GM21390 (cell line): ENCODE measurements around the gene MAGED1.
A peak's percentile ranks its signal among the peaks of the same experiment; 100 is the strongest.

Source experiments
- ATAC-seq: cut with Tn5 transposase; IDR thresholded peaks from one replicate; pipeline ENCODE4 v1.9.1; 2021; ENCODE audit not compliant: unreplicated experiment

The MAGED1 gene

GRCh38 chrX:51892921-51893745, at the start of gene MAGED1:
TSS of gene MAGED1 (plus strand) at chrX:51893623. CDS start at chrX:51894305, 682 bp downstream.
- ATAC-seq: peak; percentile 73

GRCh38 chrX:51847463-51847862, 46.0 kb upstream of the MAGED1 start:
- no peak for ATAC-seq

GRCh38 chrX:51851507-51852085, 41.8 kb upstream of the MAGED1 start:
- ATAC-seq: peak; percentile 58

- no peak for ATAC-seq
Measured at GRCh38 chrX:51852096-51852495, 41.3 kb upstream of the MAGED1 start.

GRCh38 chrX:51852621-51853020, 40.8 kb upstream of the MAGED1 start:
- no peak for ATAC-seq

GRCh38 chrX:51853251-51853650, 40.2 kb upstream of the MAGED1 start:
- no peak for ATAC-seq

GRCh38 chrX:51855698-51856097, 37.7 kb upstream of the MAGED1 start:
- no peak for ATAC-seq

GRCh38 chrX:51857159-51857733, 36.2 kb upstream of the MAGED1 start:
- no peak for ATAC-seq

GRCh38 chrX:51860679-51861078, 32.7 kb upstream of the MAGED1 start:
- ATAC-seq: no peak

- no peak for ATAC-seq
Measured at GRCh38 chrX:51862920-51863319, 30.5 kb upstream of the MAGED1 start.

GRCh38 chrX:51866210-51866609, 27.2 kb upstream of the MAGED1 start:
- no peak for ATAC-seq

GRCh38 chrX:51867626-51868025, 25.8 kb upstream of the MAGED1 start:
- ATAC-seq: no peak

GRCh38 chrX:51870354-51870753, 23.1 kb upstream of the MAGED1 start:
- ATAC-seq: no peak

- no peak for ATAC-seq
Measured at GRCh38 chrX:51874123-51874522, 19.3 kb upstream of the MAGED1 start.

GRCh38 chrX:51876441-51876840, 17.0 kb upstream of the MAGED1 start:
- ATAC-seq: no peak

GRCh38 chrX:51878056-51878455, 15.4 kb upstream of the MAGED1 start:
- ATAC-seq: no peak

GRCh38 chrX:51889851-51890250, 3.6 kb upstream of the MAGED1 start:
- no peak for ATAC-seq

- no peak for ATAC-seq
Measured at GRCh38 chrX:51891245-51891644, 2.2 kb upstream of the MAGED1 start.

- no peak for ATAC-seq
Measured at GRCh38 chrX:51891821-51892551, 1.4 kb upstream of the MAGED1 start.

- ATAC-seq: no peak
Measured at GRCh38 chrX:51893931-51894696, 691 bp downstream of the MAGED1 start.
